IMR-90 (cell line): ENCODE results near the gene NMUR1. TPM values are rescaled to one million over a fixed set of nuclear protein-coding genes. Genes with fewer than 3 reads are reported as not detected.

Source experiments
- ATAC-seq: fragments of 200-7000 bp; cut with Tn5 transposase; 2 replicates; pipeline ENCODE4 v1.9.1; 2020; ENCODE audit warnings: low read depth, mild to moderate bottlenecking, moderate library complexity
- BruUV-seq: library from RNA; stranded (reverse); fragments of 400-500 nt; replicated peaks from 2 replicates; lab custom pipeline; 2021; lab: Mats Ljungman, UMichigan
- CTCF ChIA-PET: fragments of 300-600 bp; formaldehyde crosslinking; extraction: SDS; loops from one replicate; lab custom pipeline; 2021; ENCODE audit warnings: antibody characterized with exemption; lab: Yijun Ruan, JAX
- POLR2A ChIA-PET: fragments of 300-600 bp; sonication (Branson Sonifier 250); formaldehyde crosslinking; loops from one replicate; lab custom pipeline; 2022; ENCODE audit warnings: antibody characterized with exemption; ENCODE audit not compliant: unreplicated experiment; lab: Charles Lee
- DNase-seq: peaks from one replicate; pipeline ENCODE4 v3.0.0; 2013
- H2AFZ ChIP-seq: replicated peaks from 2 replicates; pipeline ENCODE3; 2013; ENCODE audit warnings: low read length, mild to moderate bottlenecking; ENCODE audit not compliant: poor library complexity
- H2AK5ac ChIP-seq: 2 replicates; pipeline ENCODE4 v1.6.1; 2013; ENCODE audit warnings: low read depth, low read length, inconsistent platforms
- H2AK9ac ChIP-seq: replicated peaks from 2 replicates; pipeline ENCODE3; 2013; ENCODE audit warnings: mild to moderate bottlenecking, low read depth, low read length, moderate library complexity; ENCODE audit not compliant: poor library complexity
- H2BK120ac ChIP-seq: 2 replicates; pipeline ENCODE4 v1.6.1; 2013; ENCODE audit warnings: low read depth, low read length, inconsistent platforms
- H2BK15ac ChIP-seq: 3 replicates; pipeline ENCODE4 v1.6.1; 2013; ENCODE audit warnings: low read depth, low read length, inconsistent platforms
- H2BK20ac ChIP-seq: 2 replicates; pipeline ENCODE4 v1.6.1; 2013; ENCODE audit warnings: low read depth, mild to moderate bottlenecking, inconsistent platforms, low read length, moderate library complexity
- H2BK5ac ChIP-seq: 2 replicates; pipeline ENCODE4 v1.6.1; 2013; ENCODE audit warnings: mild to moderate bottlenecking, low read depth, low read length, inconsistent platforms; ENCODE audit not compliant: poor library complexity, severe bottlenecking
- H3K14ac ChIP-seq: replicated peaks from 2 replicates; pipeline ENCODE4 v1.6.1; 2013; ENCODE audit warnings: low read depth, low read length, inconsistent platforms
- H3K18ac ChIP-seq: 2 replicates; pipeline ENCODE4 v1.6.1; 2013; ENCODE audit warnings: low read depth, low read length, control low read depth
- H3K23ac ChIP-seq: 2 replicates; pipeline ENCODE4 v1.6.1; 2013; ENCODE audit warnings: low read depth, low read length, inconsistent platforms
- H3K27ac ChIP-seq: 2 replicates; pipeline ENCODE4 v1.5.1; 2013; ENCODE audit warnings: mild to moderate bottlenecking, control low read depth, low read length; ENCODE audit not compliant: insufficient read depth
- H3K27me3 ChIP-seq: 2 replicates; pipeline ENCODE4 v1.6.1; 2013; ENCODE audit warnings: low read length; ENCODE audit not compliant: control insufficient read depth, insufficient read depth
- H3K36me3 ChIP-seq: 2 replicates; pipeline ENCODE4 v1.6.1; 2013; ENCODE audit warnings: low read length, mixed read lengths; ENCODE audit not compliant: control insufficient read depth, insufficient read depth
- H3K4ac ChIP-seq: 2 replicates; pipeline ENCODE4 v1.6.1; 2013; ENCODE audit warnings: low read depth, low read length, inconsistent platforms
- H3K4me1 ChIP-seq: 2 replicates; pipeline ENCODE4 v1.6.1; 2013; ENCODE audit warnings: low read length, mixed read lengths; ENCODE audit not compliant: control insufficient read depth, insufficient read depth
- H3K4me2 ChIP-seq: 2 replicates; pipeline ENCODE4 v1.6.1; 2013; ENCODE audit warnings: low read depth, mild to moderate bottlenecking, control low read depth, low read length, moderate library complexity
- H3K4me3 ChIP-seq: 2 replicates; pipeline ENCODE4 v1.5.1; 2013; ENCODE audit warnings: low read depth, mild to moderate bottlenecking, control low read depth, low read length, moderate library complexity; ENCODE audit not compliant: insufficient read depth
- H3K56ac ChIP-seq: 2 replicates; pipeline ENCODE4 v1.6.1; 2013; ENCODE audit warnings: low read length, inconsistent platforms; ENCODE audit not compliant: insufficient read depth; ENCODE audit errors: extremely low read depth
- H3K79me1 ChIP-seq, 2 experiments: 2 replicates each; pipeline ENCODE4 v1.6.1; 2013; ENCODE audit warnings: low read length in 2 of 2, inconsistent platforms in 1 of 2, low read depth in 1 of 2
- H3K9ac ChIP-seq: 2 replicates; pipeline ENCODE4 v1.6.1; 2013; ENCODE audit warnings: low read depth, low read length, control low read depth
- H3K9me1 ChIP-seq: 2 replicates; pipeline ENCODE4 v1.6.1; 2013; ENCODE audit warnings: low read length, inconsistent platforms; ENCODE audit not compliant: insufficient read depth
- H3K9me3 ChIP-seq: 2 replicates; pipeline ENCODE4 v1.6.1; 2013; ENCODE audit warnings: low read length; ENCODE audit not compliant: control insufficient read depth, insufficient read depth
- H4K20me1 ChIP-seq: 2 replicates; pipeline ENCODE4 v1.6.1; 2013; ENCODE audit warnings: low read length, inconsistent platforms; ENCODE audit not compliant: insufficient read depth
- H4K5ac ChIP-seq: 2 replicates; pipeline ENCODE4 v1.6.1; 2013; ENCODE audit warnings: mild to moderate bottlenecking, low read depth, low read length, control low read depth
- H4K8ac ChIP-seq, 2 experiments: 2 replicates each; pipeline ENCODE4 v1.6.1; 2013; ENCODE audit warnings: low read depth in 2 of 2, low read length in 2 of 2, control low read depth in 1 of 2, inconsistent platforms in 1 of 2
- H4K91ac ChIP-seq: 2 replicates; pipeline ENCODE4 v1.6.1; 2013; ENCODE audit warnings: low read depth, low read length, inconsistent platforms; ENCODE audit not compliant: insufficient read depth
- BHLHE40 ChIP-seq: fragments of 150-350 bp; IDR thresholded peaks from 2 replicates; pipeline ENCODE4 v1.6.1; 2016; ENCODE audit warnings: mild to moderate bottlenecking, low read depth, low read length
- CEBPB ChIP-seq: IDR thresholded peaks from 2 replicates; pipeline ENCODE4 v1.6.1; 2012; ENCODE audit warnings: low read depth, low read length, improper control_type of control experiment
- CHD1 ChIP-seq: IDR thresholded peaks from 2 replicates; pipeline ENCODE4 v1.6.1; 2012; ENCODE audit warnings: low read depth, low read length, improper control_type of control experiment
- CTCF ChIP-seq: conservative IDR thresholded peaks from 2 replicates; pipeline ENCODE4 v1.5.1; 2012; ENCODE audit warnings: mild to moderate bottlenecking, low read depth, low read length, improper control_type of control experiment
- FOS ChIP-seq: fragments of 150-350 bp; IDR thresholded peaks from 2 replicates; pipeline ENCODE4 v1.6.1; 2016; ENCODE audit warnings: low read depth, low read length
- MAFK ChIP-seq: IDR thresholded peaks from 2 replicates; pipeline ENCODE4 v1.6.1; 2012; ENCODE audit warnings: low read depth, low read length, improper control_type of control experiment
- MAZ ChIP-seq: IDR thresholded peaks from 2 replicates; pipeline ENCODE4 v1.6.1; 2012; ENCODE audit warnings: low read depth, mild to moderate bottlenecking, low read length, improper control_type of control experiment, moderate library complexity, borderline replicate concordance
- MXI1 ChIP-seq: IDR thresholded peaks from 2 replicates; pipeline ENCODE4 v1.6.1; 2012; ENCODE audit warnings: low read depth, mild to moderate bottlenecking, low read length, moderate library complexity, borderline replicate concordance
- NFE2L2 ChIP-seq: fragments of 150-350 bp; IDR thresholded peaks from 2 replicates; pipeline ENCODE4 v1.6.1; 2016; ENCODE audit warnings: low read depth, mild to moderate bottlenecking, low read length
- POLR2A ChIP-seq: IDR thresholded peaks from 2 replicates; pipeline ENCODE4 v1.6.1; 2012; ENCODE audit warnings: mild to moderate bottlenecking, low read depth, low read length
- RAD21 ChIP-seq: IDR thresholded peaks from 2 replicates; pipeline ENCODE4 v1.6.1; 2012; ENCODE audit warnings: low read length, improper control_type of control experiment
- RCOR1 ChIP-seq: IDR thresholded peaks from 2 replicates; pipeline ENCODE4 v1.6.1; 2012; ENCODE audit warnings: mild to moderate bottlenecking, low read length, improper control_type of control experiment; ENCODE audit not compliant: insufficient replicate concordance
- RFX5 ChIP-seq: IDR thresholded peaks from 2 replicates; pipeline ENCODE4 v1.8.0; 2012; ENCODE audit warnings: low read depth, mild to moderate bottlenecking, low read length, moderate library complexity
- SMC3 ChIP-seq: fragments of 150-350 bp; IDR thresholded peaks from 2 replicates; pipeline ENCODE4 v1.6.1; 2016; ENCODE audit warnings: low read depth, mild to moderate bottlenecking, antibody characterized with exemption, low read length, moderate library complexity
- WGBS, 2 experiments: methylation state at CpG; one replicate each; pipeline versions ENCODE4 v1.1.5 to v1.1.7; 2013; ENCODE audit warnings: missing lambda C conversion rate in 2 of 2; ENCODE audit not compliant: insufficient read length in 1 of 2; ENCODE audit errors: extremely low coverage in 2 of 2; 5-methylcytosine and 5-hydroxymethylcytosine counted together
- dilution Hi-C: fragments of 300-500 bp; cut with HindIII; formaldehyde crosslinking; loops from one replicate; pipeline ENCODE4 v1.14.3; 2018; ENCODE audit warnings: low sequenced_read_pairs; ENCODE audit not compliant: unreplicated experiment
- in situ Hi-C: fragments of 300-500 bp; cut with MboI; formaldehyde crosslinking; loops from 3 replicates; pipeline ENCODE4 v1.14.3; 2019; ENCODE audit warnings: low sequenced_read_pairs, inconsistent platforms, mixed read lengths
- intact Hi-C: fragments of 100-400 bp; cut with micrococcal nuclease; formaldehyde crosslinking; loops from 2 replicates; pipeline ENCODE4 v1.10.0; 2022
- polyA plus RNA-seq, 3 experiments: library from polyadenylated mRNA; depleted of rRNA; stranded (reverse); fragments of >200 nt; gene quantifications; 2 replicates each; pipeline ENCODE4 v1.2.3, GENCODE V29; 2012; ENCODE audit warnings: low replicate concordance in 1 of 3
- total RNA-seq: library from RNA; depleted of rRNA; stranded (reverse); fragments of >200 nt; gene quantifications from 2 replicates; pipeline ENCODE4 v1.2.3, GENCODE V29; 2012
- TF ChIP-seq, protein P1 (sequence below): fragments of 150-350 bp; IDR thresholded peaks from 2 replicates; pipeline ENCODE4 v1.6.1; 2016; ENCODE audit warnings: low read depth, mild to moderate bottlenecking, low read length, moderate library complexity, borderline replicate concordance
- TF ChIP-seq, protein P2 (sequence below): fragments of 150-350 bp; IDR thresholded peaks from 2 replicates; pipeline ENCODE4 v1.6.1; 2017; ENCODE audit warnings: mild to moderate bottlenecking, antibody characterized with exemption, low read length, low read depth

NMUR1 gene
- total and polyA plus RNA-seq, 2 of the 4 experiments (the other 2 are of a cell fraction) = not detected

- no peak overlapping the region for H2BK120ac ChIP-seq
- BruUV-seq = no TSS peak
- H3K9ac ChIP-seq = no peak overlapping the region
- H3K4me1 ChIP-seq = no peaks in the 10 kb centered on the region
- no peak for DNase-seq
- no peak overlapping the region for H4K91ac ChIP-seq
- no peak overlapping the region for H3K4me2 ChIP-seq
- no peak overlapping the region for H3K4ac ChIP-seq
- H2AK9ac ChIP-seq = no peak overlapping the region
- TF ChIP-seq MXI1 (no peak), MAFK (no peak), MAZ (no peak), FOS (no peak), BHLHE40 (no peak), SMC3 (no peak), CEBPB (no peak), RCOR1 (no peak), NFE2L2 (no peak), CTCF (no peak), RAD21 (no peak), RFX5 (no peak), POLR2A (no peak), CHD1 (no peak)
- TF ChIP-seq, protein P1, sequence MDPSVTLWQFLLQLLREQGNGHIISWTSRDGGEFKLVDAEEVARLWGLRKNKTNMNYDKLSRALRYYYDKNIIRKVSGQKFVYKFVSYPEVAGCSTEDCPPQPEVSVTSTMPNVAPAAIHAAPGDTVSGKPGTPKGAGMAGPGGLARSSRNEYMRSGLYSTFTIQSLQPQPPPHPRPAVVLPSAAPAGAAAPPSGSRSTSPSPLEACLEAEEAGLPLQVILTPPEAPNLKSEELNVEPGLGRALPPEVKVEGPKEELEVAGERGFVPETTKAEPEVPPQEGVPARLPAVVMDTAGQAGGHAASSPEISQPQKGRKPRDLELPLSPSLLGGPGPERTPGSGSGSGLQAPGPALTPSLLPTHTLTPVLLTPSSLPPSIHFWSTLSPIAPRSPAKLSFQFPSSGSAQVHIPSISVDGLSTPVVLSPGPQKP = no peak
- TF ChIP-seq, protein P2, sequence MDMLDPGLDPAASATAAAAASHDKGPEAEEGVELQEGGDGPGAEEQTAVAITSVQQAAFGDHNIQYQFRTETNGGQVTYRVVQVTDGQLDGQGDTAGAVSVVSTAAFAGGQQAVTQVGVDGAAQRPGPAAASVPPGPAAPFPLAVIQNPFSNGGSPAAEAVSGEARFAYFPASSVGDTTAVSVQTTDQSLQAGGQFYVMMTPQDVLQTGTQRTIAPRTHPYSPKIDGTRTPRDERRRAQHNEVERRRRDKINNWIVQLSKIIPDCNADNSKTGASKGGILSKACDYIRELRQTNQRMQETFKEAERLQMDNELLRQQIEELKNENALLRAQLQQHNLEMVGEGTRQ = no peak
- H3K4me3 ChIP-seq = no peak overlapping the region
- intact Hi-C loops (no loop called here), dilution Hi-C loops (no loop called here), in situ Hi-C loops (no loop called here)
- no peak overlapping the region for H3K27ac ChIP-seq
- H2AK5ac ChIP-seq = no peak overlapping the region
- H3K9me1 ChIP-seq = no peaks in the 10 kb centered on the region
- H3K56ac ChIP-seq = no peak overlapping the region
- no peaks in the 10 kb centered on the region for H3K9me3 ChIP-seq
- POLR2A ChIA-PET = no interaction called here
- no peak overlapping the region for H3K23ac ChIP-seq
- H4K20me1 ChIP-seq = no peaks in the 10 kb centered on the region
- H2BK15ac ChIP-seq = no peak overlapping the region
- H3K27me3 ChIP-seq = peaks cover 10% of the 10 kb centered on the region
- H3K36me3 ChIP-seq = no peaks in the 10 kb centered on the region
- H4K5ac ChIP-seq = no peak overlapping the region
- WGBS, 2 experiments = no CpG with 5 or more reads among the region's 3 CpGs
- H3K18ac ChIP-seq = no peak overlapping the region
- ATAC-seq = no peak
- no peak overlapping the region for H4K8ac ChIP-seq
- H2AFZ ChIP-seq = no peak overlapping the region
- no peak overlapping the region for H3K14ac ChIP-seq
- no peaks in the 10 kb centered on the region for H3K79me1 ChIP-seq
- H2BK5ac ChIP-seq = no peak overlapping the region
- CTCF ChIA-PET = no interaction called here
- no peak overlapping the region for H2BK20ac ChIP-seq
Measured at GRCh38 chr2:231475965-231476364, 54.3 kb downstream of the NMUR1 start.
